SU-DHL-6 (cell line): ENCODE results near the gene LIFR.

Experiments used
- CTCF ChIP-seq: fragments of 200-600 bp; sonication (generic); IDR thresholded peaks from one replicate; pipeline ENCODE4 v1.5.1; 2017; ENCODE audit warnings: antibody characterized with exemption, mild to moderate bottlenecking, low read length, moderate library complexity; ENCODE audit not compliant: insufficient read depth, poor library complexity, severe bottlenecking
- EZH2phosphoT487 ChIP-seq: fragments of 200-600 bp; sonication (generic), shearing (Covaris generic); conservative IDR thresholded peaks from 2 replicates; pipeline ENCODE4 v1.6.1; 2018; ENCODE audit warnings: mild to moderate bottlenecking, antibody characterized with exemption, low read length, moderate library complexity, mixed read lengths

- TF ChIP-seq CTCF (no peak), EZH2phosphoT487 (no peak)
Measured at GRCh38 chr5:38582975-38583319, 26.5 kb upstream of the LIFR start.
